ENCODE data around the gene CHN2.

Gene CHN2

DNA sequence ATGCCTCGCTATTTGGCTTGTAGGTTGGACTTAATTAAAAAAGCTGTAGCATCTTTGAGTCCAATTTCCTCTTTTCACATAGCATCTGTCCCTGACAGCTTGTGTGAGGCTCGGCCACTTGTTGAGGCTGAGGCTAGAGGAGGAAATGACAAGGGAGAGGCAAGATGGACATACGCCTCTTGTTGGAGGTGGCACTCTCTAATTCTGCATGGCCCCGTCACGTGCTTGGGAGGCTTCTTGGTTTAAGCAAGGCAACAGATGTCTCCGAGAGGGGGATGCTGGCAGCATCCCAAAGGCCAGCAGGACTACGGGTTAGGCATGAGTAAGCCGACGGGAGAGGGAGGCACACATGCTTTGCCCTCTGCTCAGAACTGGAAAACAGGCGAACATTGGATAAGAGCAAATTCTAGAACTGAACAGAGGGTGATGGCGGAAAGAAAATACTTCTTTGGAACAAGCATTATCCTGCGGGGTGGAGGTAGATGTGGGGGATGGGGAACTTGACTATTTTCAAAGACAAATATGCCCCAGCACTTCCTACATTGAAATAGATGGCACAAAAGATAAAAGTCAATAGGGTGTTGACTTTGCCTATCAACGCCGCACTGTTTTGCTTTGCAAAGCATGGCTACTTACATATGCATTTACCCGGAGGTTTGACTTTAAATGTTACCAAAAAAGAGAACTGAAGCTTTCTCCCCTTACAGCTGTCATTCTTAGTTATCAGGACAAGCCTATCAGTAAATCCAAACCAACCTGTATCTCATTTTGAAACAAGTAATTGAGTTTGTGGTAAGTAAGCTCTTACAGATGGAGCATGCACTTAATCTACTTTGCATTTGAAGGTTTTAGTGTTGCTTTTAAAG is 94.8 kb downstream of the CHN2 start:
- no peak overlapping the region for H3K4ac ChIP-seq (ENCODE audit: low read depth, low read length)
- H2BK15ac ChIP-seq (replicated peaks; ENCODE audit: low read depth) = no peak overlapping the region
- peak overlapping the region; percentile 27 for H2BK5ac ChIP-seq (ENCODE audit: low read length)
- H3K23ac ChIP-seq (ENCODE audit: low read length) = no peak overlapping the region
- no peaks in the 10 kb centered on the region for H3K36me3 ChIP-seq (ENCODE audit: control insufficient read depth, insufficient read depth, low read length)
- H3K4me2 ChIP-seq (ENCODE audit: low read length) = no peak overlapping the region
- no peak overlapping the region for H2BK120ac ChIP-seq (ENCODE audit: low read depth, low read length)
- H3K4me3 ChIP-seq (ENCODE audit: low read length) = no peak overlapping the region
- no peak overlapping the region for H3K18ac ChIP-seq (ENCODE audit: low read length)
- no peaks in the 10 kb centered on the region for H3K79me2 ChIP-seq (ENCODE audit: control insufficient read depth, insufficient read depth, low read length)
- H3K56ac ChIP-seq (ENCODE audit: low read length) = no peak overlapping the region
- no peaks in the 10 kb centered on the region for H3K79me1 ChIP-seq (ENCODE audit: low read length)
- H3K27me3 ChIP-seq (ENCODE audit: insufficient read depth, low read length, poor library complexity) = no peaks in the 10 kb centered on the region
- peak overlapping the region; percentile 11 for H3K27ac ChIP-seq (ENCODE audit: low read depth, low read length)
- H3K4me1 ChIP-seq (ENCODE audit: control insufficient read depth, low read depth, low read length) = peaks cover 9% of the 10 kb centered on the region
- no peak overlapping the region for H3K9ac ChIP-seq (ENCODE audit: low read length)
- no CpG with 5 or more reads among the region's 15 CpGs for WGBS (ENCODE audit: extremely low coverage, insufficient coverage, low lambda C conversion rate)
- H2AK5ac ChIP-seq (ENCODE audit: low read length) = no peak overlapping the region
- no peak overlapping the region for H4K5ac ChIP-seq (ENCODE audit: low read length)
- DNase-seq = no peak
- H4K8ac ChIP-seq (ENCODE audit: low read depth, low read length) = no peak overlapping the region

DNA sequence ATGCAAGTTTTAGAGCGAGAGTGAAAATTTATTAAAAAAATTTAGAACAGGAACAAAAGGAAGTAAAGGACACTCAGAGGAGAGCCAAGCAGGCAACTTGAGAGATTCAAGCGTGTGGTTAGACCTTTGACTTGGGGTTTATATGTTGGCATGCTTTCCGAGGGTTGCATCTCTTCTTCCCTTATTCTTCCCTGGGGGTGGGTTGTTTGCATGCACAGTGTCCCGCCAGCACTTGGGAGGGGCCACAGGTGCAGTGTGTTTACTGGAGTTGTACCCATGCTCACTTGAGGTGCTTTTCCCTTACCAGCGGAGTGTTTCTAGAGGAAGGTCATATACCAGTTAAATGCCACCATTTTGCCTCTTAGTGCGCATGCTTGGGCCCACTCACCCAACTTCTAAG is 96.3 kb downstream of the CHN2 start:
- WGBS (ENCODE audit: extremely low coverage, insufficient coverage, low lambda C conversion rate) = no CpG with 5 or more reads among the region's 6 CpGs
- peaks cover 9% of the 10 kb centered on the region for H3K4me1 ChIP-seq (ENCODE audit: control insufficient read depth, low read depth, low read length)
- no peak overlapping the region for H2BK120ac ChIP-seq (ENCODE audit: low read depth, low read length)
- H3K79me1 ChIP-seq (ENCODE audit: low read length) = no peaks in the 10 kb centered on the region
- H2BK15ac ChIP-seq (replicated peaks; ENCODE audit: low read depth) = no peak overlapping the region
- H3K27ac ChIP-seq (ENCODE audit: low read depth, low read length) = no peak overlapping the region
- H3K4me2 ChIP-seq (ENCODE audit: low read length) = no peak overlapping the region
- H3K9ac ChIP-seq (ENCODE audit: low read length) = no peak overlapping the region
- no peak overlapping the region for H4K5ac ChIP-seq (ENCODE audit: low read length)
- H3K18ac ChIP-seq (ENCODE audit: low read length) = no peak overlapping the region
- no peak overlapping the region for H3K4ac ChIP-seq (ENCODE audit: low read depth, low read length)
- no peaks in the 10 kb centered on the region for H3K36me3 ChIP-seq (ENCODE audit: control insufficient read depth, insufficient read depth, low read length)
- H3K56ac ChIP-seq (ENCODE audit: low read length) = no peak overlapping the region
- no peaks in the 10 kb centered on the region for H3K79me2 ChIP-seq (ENCODE audit: control insufficient read depth, insufficient read depth, low read length)
- H2AK5ac ChIP-seq (ENCODE audit: low read length) = no peak overlapping the region
- no peaks in the 10 kb centered on the region for H3K27me3 ChIP-seq (ENCODE audit: insufficient read depth, low read length, poor library complexity)
- no peak overlapping the region for H2BK5ac ChIP-seq (ENCODE audit: low read length)
- no peak for DNase-seq
- no peak overlapping the region for H4K8ac ChIP-seq (ENCODE audit: low read depth, low read length)
- H3K4me3 ChIP-seq (ENCODE audit: low read length) = no peak overlapping the region
- H3K23ac ChIP-seq (ENCODE audit: low read length) = no peak overlapping the region

GRCh38 chr7:29291723-29292618 is 97.4 kb downstream of the CHN2 start:
- Histone ChIP-seq H3K23ac (ENCODE audit: low read length) (no peak overlapping the region), H2BK5ac (ENCODE audit: low read length) (no peak overlapping the region), H3K56ac (ENCODE audit: low read length) (no peak overlapping the region), H3K79me2 (ENCODE audit: control insufficient read depth, insufficient read depth, low read length) (no peaks in the 10 kb centered on the region), H3K79me1 (ENCODE audit: low read length) (no peaks in the 10 kb centered on the region), H3K36me3 (ENCODE audit: control insufficient read depth, insufficient read depth, low read length) (no peaks in the 10 kb centered on the region), H3K4me1 (ENCODE audit: control insufficient read depth, low read depth, low read length) (peaks cover 9% of the 10 kb centered on the region), H3K9ac (ENCODE audit: low read length) (no peak overlapping the region), H2BK120ac (ENCODE audit: low read depth, low read length) (no peak overlapping the region), H3K4me3 (ENCODE audit: low read length) (no peak overlapping the region), H3K4ac (ENCODE audit: low read depth, low read length) (no peak overlapping the region), H3K27ac (ENCODE audit: low read depth, low read length) (no peak overlapping the region), H2BK15ac (replicated peaks; ENCODE audit: low read depth) (no peak overlapping the region), H3K18ac (ENCODE audit: low read length) (no peak overlapping the region), H3K27me3 (ENCODE audit: insufficient read depth, low read length, poor library complexity) (no peaks in the 10 kb centered on the region), H4K5ac (ENCODE audit: low read length) (no peak overlapping the region), H2AK5ac (ENCODE audit: low read length) (no peak overlapping the region), H3K4me2 (ENCODE audit: low read length) (no peak overlapping the region), H4K8ac (ENCODE audit: low read depth, low read length) (no peak overlapping the region)
- no CpG with 5 or more reads among the region's 9 CpGs for WGBS (ENCODE audit: extremely low coverage, insufficient coverage, low lambda C conversion rate)
- DNase-seq = no peak

DNA sequence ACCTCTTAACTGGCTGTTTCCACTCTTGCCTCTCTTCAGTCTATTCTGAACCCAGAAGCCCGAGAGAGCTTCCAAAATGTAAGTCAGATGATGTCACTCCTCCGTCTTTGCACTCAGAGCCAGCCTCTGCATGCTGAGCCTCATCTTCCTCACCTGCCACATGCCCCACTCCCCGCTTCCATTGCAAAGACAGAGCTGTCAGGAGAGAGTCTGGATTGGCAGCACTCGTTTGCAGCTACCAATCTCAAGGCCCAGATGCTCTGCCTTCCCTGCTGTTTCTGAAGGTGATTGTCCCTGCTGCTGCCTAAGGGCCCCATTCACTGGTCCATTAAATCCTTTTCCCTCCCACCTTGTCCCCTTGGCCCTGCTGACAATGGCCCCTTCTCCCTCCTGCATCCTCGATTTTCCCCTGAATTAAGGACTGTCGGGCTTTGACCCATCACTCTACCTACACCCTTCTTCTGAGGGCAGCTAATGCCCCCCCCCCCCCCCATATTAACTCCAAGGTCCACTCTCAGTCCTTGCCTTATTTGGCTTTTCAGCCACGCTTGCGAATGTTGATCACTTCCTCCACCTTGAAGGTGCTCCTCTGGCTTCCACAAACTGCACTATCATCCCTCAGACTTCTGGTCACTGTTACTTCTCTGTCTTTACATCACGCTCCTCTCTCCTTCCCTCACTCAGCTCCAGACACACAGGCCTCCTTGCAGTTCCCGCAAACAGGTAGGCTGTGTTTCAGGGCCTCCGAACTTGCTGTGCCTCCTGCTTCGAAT is 98.5 kb downstream of the CHN2 start:
- Histone ChIP-seq H3K4me1 (ENCODE audit: control insufficient read depth, low read depth, low read length) (peaks cover 9% of the 10 kb centered on the region), H3K23ac (ENCODE audit: low read length) (no peak overlapping the region), H3K27me3 (ENCODE audit: insufficient read depth, low read length, poor library complexity) (no peaks in the 10 kb centered on the region), H2AK5ac (ENCODE audit: low read length) (no peak overlapping the region), H3K36me3 (ENCODE audit: control insufficient read depth, insufficient read depth, low read length) (no peaks in the 10 kb centered on the region), H3K79me1 (ENCODE audit: low read length) (no peaks in the 10 kb centered on the region), H3K56ac (ENCODE audit: low read length) (peak overlapping the region; percentile 22), H3K4ac (ENCODE audit: low read depth, low read length) (no peak overlapping the region), H2BK5ac (ENCODE audit: low read length) (no peak overlapping the region), H3K18ac (ENCODE audit: low read length) (no peak overlapping the region), H3K4me2 (ENCODE audit: low read length) (no peak overlapping the region), H3K9ac (ENCODE audit: low read length) (no peak overlapping the region), H3K27ac (ENCODE audit: low read depth, low read length) (no peak overlapping the region), H2BK120ac (ENCODE audit: low read depth, low read length) (no peak overlapping the region), H4K5ac (ENCODE audit: low read length) (no peak overlapping the region), H3K79me2 (ENCODE audit: control insufficient read depth, insufficient read depth, low read length) (no peaks in the 10 kb centered on the region), H3K4me3 (ENCODE audit: low read length) (no peak overlapping the region), H4K8ac (ENCODE audit: low read depth, low read length) (no peak overlapping the region), H2BK15ac (replicated peaks; ENCODE audit: low read depth) (no peak overlapping the region)
- DNase-seq = no peak
- WGBS (ENCODE audit: extremely low coverage, insufficient coverage, low lambda C conversion rate) = no CpG with 5 or more reads among the region's 12 CpGs

GRCh38 chr7:29296421-29296820 is 101.8 kb downstream of the CHN2 start:
- no peaks in the 10 kb centered on the region for H3K79me1 ChIP-seq (ENCODE audit: low read length)
- H3K79me2 ChIP-seq (ENCODE audit: control insufficient read depth, insufficient read depth, low read length) = no peaks in the 10 kb centered on the region
- H2BK15ac ChIP-seq (replicated peaks; ENCODE audit: low read depth) = no peak overlapping the region

More at GRCh38 chr7:29296421-29296820, 101.8 kb downstream of the CHN2 start:
- Histone ChIP-seq H2AK5ac (ENCODE audit: low read length) (no peak overlapping the region), H3K27ac (ENCODE audit: low read depth, low read length) (no peak overlapping the region), H3K36me3 (ENCODE audit: control insufficient read depth, insufficient read depth, low read length) (no peaks in the 10 kb centered on the region), H3K9ac (ENCODE audit: low read length) (no peak overlapping the region), H3K56ac (ENCODE audit: low read length) (no peak overlapping the region), H4K5ac (ENCODE audit: low read length) (no peak overlapping the region), H3K27me3 (ENCODE audit: insufficient read depth, low read length, poor library complexity) (no peaks in the 10 kb centered on the region), H3K23ac (ENCODE audit: low read length) (no peak overlapping the region), H3K4me3 (ENCODE audit: low read length) (no peak overlapping the region), H3K4me2 (ENCODE audit: low read length) (no peak overlapping the region), H2BK5ac (ENCODE audit: low read length) (no peak overlapping the region), H3K18ac (ENCODE audit: low read length) (no peak overlapping the region), H4K8ac (ENCODE audit: low read depth, low read length) (no peak overlapping the region), H3K4me1 (ENCODE audit: control insufficient read depth, low read depth, low read length) (no peaks in the 10 kb centered on the region), H2BK120ac (ENCODE audit: low read depth, low read length) (no peak overlapping the region), H3K4ac (ENCODE audit: low read depth, low read length) (no peak overlapping the region)
- no peak for DNase-seq

Data from mesendoderm (in vitro differentiated cells).